GM19328 (cell line): ENCODE results near the gene PBX1.

Experiments
- ATAC-seq: cut with Tn5 transposase; IDR thresholded peaks from one replicate; pipeline ENCODE4 v1.9.1; 2021; ENCODE audit warnings: mild to moderate bottlenecking, moderate library complexity; ENCODE audit not compliant: unreplicated experiment

The PBX1 gene

DNA sequence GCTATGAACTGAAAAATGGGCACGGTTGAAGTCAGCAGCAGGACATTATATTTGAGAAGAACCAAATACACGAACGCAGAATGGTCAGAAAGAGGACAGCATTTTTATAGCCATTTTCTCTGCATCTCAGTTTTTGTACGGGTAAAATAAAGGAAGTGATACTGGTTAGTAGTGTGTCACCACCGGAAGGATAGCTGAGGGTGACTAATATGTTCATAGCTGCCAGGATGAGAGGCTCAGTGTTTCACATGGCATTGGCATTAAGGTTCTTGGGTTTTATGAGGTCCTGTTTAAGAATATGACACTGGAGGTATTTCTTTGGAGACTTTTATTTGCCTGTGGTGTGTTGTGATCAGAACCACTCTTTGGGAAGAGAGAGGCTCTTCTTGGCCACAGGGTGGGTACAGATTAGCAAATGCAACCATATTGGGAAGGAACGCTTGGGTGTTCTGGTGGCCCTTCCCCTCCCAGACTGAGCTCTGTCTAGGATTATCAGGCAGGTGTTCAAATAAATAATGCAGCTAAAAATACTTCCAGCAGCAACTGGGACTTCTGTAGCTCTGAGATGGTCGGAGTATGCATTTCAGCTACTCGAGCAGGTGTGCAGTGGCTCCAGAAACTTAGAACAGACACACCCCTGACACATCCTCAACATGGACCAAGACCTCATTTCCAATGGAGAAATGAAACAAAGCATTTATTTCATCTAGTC lies 158.2 kb downstream of the PBX1 start:
- no peak for ATAC-seq

DNA sequence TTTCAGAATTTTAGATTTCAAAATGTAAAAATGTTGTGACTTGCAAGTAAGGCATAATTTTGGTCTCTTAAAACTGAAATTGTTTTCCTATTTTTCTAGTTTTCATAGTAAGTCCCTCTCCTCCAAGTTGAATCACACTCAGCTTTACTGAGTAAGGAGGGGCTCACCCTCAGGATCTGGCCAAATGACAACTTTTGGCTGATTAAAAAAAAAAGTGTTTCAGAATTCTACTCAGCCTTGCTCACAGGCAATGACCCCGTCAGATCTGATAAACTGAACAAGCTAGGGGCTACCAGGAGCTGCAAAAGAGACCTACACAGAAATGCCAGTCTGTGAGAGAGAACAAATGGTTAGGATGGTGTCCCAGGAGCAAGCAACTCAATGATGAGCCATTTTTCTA lies 159.8 kb downstream of the PBX1 start:
- no peak for ATAC-seq

DNA sequence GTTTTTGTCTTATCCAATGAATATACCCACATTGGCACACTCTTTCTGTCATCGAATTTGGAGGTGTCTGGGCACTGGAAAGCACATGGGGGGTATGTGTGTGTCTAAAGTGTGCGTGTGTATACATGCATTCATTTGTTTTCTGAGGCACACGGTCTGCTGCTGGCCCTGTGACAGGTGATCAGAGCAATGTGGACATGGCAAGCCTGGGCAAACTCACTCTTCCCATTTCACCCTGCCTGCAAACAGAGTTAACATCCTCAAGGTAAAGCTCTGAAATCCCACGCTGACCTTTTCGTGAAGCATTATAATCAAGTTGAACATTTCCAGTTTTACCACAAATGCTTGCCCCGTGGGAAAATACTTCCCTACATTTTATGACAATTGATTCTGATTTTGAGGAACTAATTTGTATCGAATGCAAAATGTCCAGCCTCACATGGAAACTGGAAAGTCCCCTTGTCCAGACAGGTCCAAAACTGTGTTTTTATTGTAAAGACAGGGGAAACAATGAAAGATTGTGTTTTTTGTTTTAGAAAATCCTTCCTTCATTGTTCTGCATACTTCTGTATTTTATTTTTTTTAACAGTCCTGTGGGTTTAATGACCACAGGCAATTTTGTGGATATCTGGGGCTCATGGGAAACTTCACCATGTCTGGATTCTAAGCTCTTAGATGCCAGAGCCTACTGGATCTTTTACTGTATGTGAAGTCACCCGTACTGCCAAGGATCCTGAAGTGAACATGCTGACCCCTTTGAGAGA lies 160.9 kb downstream of the PBX1 start:
- ATAC-seq, result no peak

DNA sequence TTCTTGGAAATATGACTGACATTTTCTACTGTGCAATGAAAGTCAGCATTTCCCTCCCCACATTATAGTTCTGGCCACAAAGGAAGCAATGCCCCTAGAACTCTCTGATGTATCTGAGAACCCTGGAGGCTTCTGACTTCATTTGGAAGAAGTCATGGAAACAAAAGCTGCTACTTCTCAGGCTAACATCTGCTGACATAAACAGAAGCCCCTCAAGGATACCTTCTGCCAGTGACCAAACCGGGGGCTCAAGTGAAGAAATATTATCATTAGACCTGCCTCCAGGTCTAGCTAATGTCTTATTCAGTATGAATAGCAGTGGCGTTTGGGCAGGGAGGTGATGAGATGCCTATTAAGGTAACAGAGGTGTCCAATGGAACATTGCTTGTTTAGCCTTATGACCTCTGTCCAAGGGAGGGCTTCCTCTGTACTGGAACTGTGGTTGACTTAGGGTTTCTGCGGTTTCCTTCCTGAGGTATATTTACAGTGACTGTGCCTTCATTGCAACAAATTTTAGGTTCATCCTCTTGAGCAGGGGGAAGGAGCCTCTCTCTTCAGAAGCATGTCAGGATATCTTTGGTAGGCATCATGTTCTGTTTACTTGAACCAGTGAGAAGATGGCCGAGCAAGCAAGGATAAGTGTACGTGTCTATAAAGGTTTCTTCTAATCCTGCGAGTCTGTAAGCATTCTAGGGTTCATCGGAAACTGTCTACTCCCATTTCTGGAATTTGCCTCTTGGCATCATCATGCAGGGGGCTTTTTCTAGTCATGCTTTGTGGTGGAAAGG lies 161.7 kb downstream of the PBX1 start:
- no peak for ATAC-seq

GRCh38 chr1:164721228-164721496 lies 162.2 kb downstream of the PBX1 start:
- ATAC-seq, result no peak

DNA sequence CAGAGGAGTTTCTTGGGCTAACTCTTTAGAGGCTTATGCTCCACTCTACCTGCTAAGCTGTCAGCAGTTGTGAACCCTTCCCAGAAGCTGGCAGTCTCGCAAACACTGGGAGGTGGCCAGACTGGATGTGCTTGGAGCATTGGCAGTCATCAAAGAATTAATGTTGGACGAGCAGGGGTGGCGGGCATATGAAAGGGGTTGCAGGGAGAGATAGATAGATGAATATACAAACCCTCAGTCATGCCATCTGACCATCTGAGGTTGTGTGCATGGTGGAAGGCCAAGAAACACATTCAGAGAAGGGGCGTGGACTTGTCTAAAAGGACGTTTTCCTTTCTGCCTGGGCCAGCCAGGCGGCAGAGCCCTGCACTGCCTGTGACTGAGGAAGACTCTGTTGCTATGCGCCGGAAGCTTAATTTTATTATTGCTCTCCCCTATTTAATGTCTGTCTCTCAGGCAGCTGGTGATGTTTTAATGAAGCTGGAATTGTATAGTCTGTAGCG lies 164.4 kb downstream of the PBX1 start:
- ATAC-seq, result no peak

DNA sequence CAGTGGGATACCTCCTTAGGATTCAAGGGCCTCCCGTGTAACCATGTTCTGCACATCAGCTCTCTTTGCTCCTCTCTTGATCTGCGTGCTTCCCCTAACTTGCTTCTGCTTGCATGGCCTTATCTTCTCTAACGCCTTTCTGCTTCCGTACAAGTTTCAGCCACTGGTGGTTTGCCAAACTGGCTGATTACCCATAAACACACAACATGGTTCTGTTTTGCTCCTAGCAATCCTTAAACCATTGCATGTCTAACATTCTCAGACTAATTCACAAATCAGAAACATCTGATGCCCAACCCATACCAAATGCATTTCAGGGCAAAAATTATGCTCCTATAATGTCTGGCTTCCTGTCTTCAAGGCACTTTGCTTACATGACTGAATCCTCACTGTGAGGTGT lies 166.4 kb downstream of the PBX1 start:
- ATAC-seq, result no peak

DNA sequence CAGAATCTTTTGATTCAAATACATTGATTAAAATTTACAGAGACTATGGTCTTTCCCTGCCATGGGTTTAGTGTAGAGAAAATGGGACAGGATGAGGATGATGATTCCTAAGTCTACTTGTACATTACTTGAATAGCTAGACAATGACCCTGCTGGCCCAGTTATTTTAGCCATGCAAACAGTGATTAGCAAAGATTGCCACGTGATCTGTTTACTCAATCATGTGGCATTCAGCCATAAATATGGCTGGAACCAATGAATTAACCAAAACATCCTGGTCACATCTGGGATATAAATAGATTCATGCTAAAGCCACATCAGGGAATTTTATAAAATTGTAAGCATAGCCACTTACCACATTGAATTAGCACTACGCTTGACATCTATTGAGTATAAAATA lies 167.3 kb downstream of the PBX1 start:
- no peak for ATAC-seq

DNA sequence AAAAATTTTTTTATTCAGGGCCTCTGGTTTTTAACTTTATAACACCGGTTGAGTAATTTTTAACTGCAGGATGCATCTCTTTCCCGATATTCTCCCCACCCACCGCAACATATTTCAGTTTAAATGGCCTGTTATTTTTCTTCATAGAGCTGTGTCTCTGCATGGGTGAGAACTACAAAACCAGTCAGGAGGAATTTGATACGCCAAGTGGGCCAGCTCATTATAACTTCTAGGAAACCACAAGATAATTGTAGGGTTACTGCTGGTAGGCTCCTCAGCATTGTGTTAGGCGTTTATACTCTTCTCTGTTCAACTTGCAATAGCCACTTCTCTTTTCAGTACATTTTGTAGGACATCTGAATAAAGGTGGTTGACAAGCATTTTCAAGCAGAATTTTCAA lies 169.7 kb downstream of the PBX1 start:
- no peak for ATAC-seq

- no peak for ATAC-seq
These were observed 172.3 kb downstream of the PBX1 start for GRCh38 chr1:164731161-164731876.

GRCh38 chr1:164733070-164733469 lies 174.1 kb downstream of the PBX1 start:
- no peak for ATAC-seq

DNA sequence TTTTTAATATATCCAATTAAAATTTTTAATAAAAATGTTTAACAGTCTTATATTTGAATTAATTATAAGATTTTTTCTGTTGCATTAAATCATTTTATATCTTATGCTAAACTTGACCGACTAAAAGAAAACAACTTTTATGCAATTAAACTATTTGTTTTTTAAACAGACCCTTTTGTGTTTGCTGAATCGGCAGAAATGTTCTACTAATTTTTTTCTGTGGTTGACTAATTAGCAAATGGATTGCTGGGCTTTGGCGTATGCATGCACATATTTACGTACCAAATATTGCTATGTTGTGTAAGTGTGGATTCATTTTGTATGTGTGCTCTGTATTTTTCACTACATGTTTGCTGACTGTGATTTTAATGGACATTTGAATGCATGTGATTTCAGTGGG lies 174.8 kb downstream of the PBX1 start:
- no peak for ATAC-seq

DNA sequence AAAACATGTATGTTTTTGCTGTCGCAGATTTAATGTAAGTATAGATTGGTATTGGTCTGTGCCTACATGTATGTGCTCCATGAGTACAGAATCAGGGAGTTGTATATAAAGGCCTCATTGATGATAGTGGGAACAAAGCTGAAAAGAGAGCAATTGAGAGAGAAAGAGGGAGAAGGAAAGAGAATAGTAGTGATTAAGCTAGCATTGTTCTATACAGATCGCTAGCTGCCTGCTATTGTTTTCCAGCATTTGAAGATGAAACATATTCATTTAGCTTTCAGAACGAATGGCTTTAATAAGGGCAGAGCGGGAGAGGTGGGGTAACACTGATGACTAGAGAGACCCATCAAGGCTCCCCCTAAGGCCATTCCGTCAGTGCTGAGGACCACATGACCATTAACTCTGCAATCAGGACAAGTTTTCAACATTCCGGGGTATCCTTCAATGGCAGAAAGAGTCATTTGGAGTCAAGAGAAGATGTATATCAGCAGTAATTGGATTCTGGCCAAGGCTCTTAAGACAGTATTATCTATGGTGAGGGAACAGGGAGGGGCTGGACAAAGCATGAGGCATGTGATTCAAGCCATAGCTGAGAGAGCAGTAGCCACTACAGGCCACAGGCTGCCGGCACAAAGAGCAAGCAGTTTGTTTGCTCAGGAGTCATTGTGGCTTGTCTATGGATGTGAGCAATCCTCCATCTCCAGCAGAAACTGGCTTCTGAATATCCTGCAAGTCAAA lies 176.5 kb downstream of the PBX1 start:
- ATAC-seq, result no peak

DNA sequence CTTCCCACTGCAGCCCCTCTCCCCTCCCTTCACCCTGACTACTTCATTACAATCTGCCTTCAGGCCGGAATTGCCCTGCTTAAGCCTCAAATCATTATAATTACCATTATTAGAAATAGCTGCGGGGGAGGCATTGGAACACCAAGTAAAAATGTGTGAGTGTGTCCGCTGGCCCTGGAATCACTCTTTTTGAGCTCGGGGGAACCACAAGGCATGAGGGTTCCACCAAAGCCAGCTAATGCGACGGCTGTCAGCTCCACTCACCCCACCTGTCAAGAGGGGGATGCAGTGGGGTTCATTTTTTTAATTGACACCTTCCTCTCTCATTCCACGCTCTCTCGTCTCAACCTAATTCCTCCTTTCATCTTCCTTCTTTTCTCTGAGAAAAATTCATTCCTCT lies 177.2 kb downstream of the PBX1 start:
- no peak for ATAC-seq

- ATAC-seq, result no peak
These were observed 180.2 kb downstream of the PBX1 start for GRCh38 chr1:164739189-164739588.

DNA sequence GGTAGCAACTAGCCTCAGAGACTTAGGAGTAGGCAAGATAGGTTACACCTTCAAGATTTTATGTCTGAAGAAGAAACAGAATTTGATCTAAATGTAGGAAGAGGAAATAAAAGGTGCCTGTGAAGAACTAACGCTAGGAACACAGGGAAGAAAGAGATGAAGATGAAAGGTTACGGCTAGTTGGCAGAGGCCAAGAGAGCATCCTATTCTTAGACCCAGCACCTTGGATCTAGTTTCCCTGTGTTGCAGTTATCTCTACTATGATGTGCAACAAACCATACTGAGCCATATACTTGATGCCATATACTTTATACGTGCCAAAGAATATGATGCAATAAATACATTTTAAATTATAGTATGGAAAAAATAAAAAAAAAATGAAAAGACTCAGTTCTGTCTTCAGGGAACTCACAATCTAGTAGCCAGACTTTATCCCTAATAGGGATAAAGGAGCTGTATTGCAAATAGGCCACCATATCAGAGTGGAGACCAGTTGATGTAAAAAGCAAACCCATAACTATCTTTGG lies 181.1 kb downstream of the PBX1 start:
- ATAC-seq, result no peak

DNA sequence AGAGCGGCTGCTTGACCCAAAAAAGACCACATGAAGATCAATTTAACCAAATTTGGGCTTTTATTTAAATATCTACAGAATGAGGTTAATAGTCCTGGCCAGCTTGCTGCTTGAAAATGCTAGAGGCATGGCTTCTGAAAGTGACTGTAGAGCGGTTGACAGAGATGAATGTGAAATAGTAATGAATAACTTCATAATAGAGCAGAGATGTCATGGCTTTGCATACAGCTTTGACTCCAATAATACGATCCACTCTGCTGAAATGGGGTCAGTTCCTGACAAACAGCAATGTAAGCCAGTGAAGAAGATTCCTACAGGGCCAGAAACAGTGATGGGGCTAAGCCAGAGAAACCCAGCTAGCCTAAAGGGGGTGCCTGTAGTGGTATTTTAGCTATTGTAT lies 183.8 kb downstream of the PBX1 start:
- no peak for ATAC-seq

- ATAC-seq, result no peak
These were observed 185.0 kb downstream of the PBX1 start for GRCh38 chr1:164743976-164744375.

DNA sequence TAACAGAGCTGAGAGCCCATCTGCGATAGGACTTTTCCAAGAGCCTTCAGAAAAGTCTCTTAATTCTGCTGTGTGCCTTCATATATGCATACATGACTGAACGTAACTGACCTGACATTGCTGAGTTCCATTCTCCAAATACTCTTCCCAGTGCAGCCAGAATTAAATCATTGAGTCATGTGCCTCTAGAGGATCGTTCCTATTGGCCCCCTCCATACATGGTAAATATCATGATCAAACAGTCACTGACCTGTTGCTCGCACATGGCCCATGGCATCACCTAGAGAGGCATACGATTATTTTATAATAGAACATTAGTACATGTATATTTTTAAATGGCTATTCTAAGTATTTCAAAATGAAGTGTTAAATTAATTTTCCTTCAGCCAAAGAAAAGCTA lies 186.8 kb downstream of the PBX1 start:
- no peak for ATAC-seq

GRCh38 chr1:164746632-164747031 lies 187.6 kb downstream of the PBX1 start:
- no peak for ATAC-seq
